HUES48 (cell line): Measurements from ENCODE around the gene EXOC3.
A peak's percentile ranks its signal among the peaks of the same experiment; 100 is the strongest.
"Not testable (repeated sequence)": the region's sequence is repeated elsewhere in the genome, so short reads cannot be mapped to it uniquely, and the experiment has no call there.

Experiments used
- H3K27ac ChIP-seq: one replicate; pipeline ENCODE4 v1.7.0; 2013; ENCODE audit warnings: low read depth, low read length, inconsistent platforms
- H3K27me3 ChIP-seq: 2 replicates; pipeline ENCODE4 v1.6.1; 2013; ENCODE audit warnings: mild to moderate bottlenecking, low read length; ENCODE audit not compliant: control insufficient read depth, insufficient read depth
- H3K36me3 ChIP-seq: 2 replicates; pipeline ENCODE4 v1.6.1; 2013; ENCODE audit warnings: low read length; ENCODE audit not compliant: control insufficient read depth, insufficient read depth
- H3K4me1 ChIP-seq: 2 replicates; pipeline ENCODE4 v1.6.1; 2013; ENCODE audit warnings: mild to moderate bottlenecking, low read length; ENCODE audit not compliant: control insufficient read depth, insufficient read depth
- H3K4me3 ChIP-seq: 2 replicates; pipeline ENCODE4 v1.5.1; 2013; ENCODE audit warnings: mild to moderate bottlenecking, low read depth, low read length
- H3K9ac ChIP-seq: 2 replicates; pipeline ENCODE4 v1.6.1; 2013; ENCODE audit warnings: mild to moderate bottlenecking, low read depth, low read length, moderate library complexity
- H3K9me3 ChIP-seq: 2 replicates; pipeline ENCODE4 v1.6.1; 2013; ENCODE audit warnings: low read length; ENCODE audit not compliant: control insufficient read depth, insufficient read depth

Gene EXOC3

GRCh38 chr5:472656-473550, 29.9 kb downstream of the EXOC3 start:
- Histone ChIP-seq H3K9ac (peak overlapping the region; percentile 81), H3K4me3 (peak overlapping the region; percentile 76), H3K9me3 (no peaks in the 10 kb centered on the region), H3K36me3 (peaks cover 3% of the 10 kb centered on the region; the same call in 1 of the 2 replicates), H3K27me3 (peaks cover 36% of the 10 kb centered on the region), H3K4me1 (peaks cover 4% of the 10 kb centered on the region; the same call in 1 of the 2 replicates), H3K27ac (peak overlapping the region; percentile 28)

- Histone ChIP-seq H3K4me3 (peak overlapping the region; percentile 68), H3K9ac (no peak overlapping the region)
Measured at GRCh38 chr5:473551-474192, 30.7 kb downstream of the EXOC3 start.

DNA sequence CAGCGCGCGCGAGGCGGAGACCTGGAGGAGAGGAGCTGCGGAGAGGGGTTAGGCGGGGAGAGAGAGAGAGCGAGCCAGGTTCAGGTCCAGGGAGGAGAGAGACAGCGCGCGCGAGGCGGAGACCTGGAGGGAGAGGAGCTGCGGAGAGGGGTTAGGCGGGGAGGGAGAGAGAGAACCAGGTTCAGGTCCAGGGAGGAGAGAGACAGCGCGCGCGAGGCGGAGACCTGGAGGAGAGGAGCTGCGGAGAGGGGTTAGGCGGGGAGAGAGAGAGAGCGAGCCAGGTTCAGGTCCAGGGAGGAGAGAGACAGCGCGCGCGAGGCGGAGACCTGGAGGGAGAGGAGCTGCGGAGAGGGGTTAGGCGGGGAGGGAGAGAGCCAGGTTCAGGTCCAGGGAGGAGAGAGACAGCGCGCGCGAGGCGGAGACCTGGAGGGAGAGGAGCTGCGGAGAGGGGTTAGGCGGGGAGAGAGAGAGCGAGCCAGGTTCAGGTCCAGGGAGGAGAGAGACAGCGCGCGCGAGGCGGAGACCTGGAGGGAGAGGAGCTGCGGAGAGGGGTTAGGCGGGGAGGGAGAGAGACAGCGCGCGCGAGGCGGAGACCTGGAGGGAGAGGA, 31.4 kb downstream of the EXOC3 start:
- not testable (repeated sequence) for H3K9ac ChIP-seq, H3K27ac ChIP-seq, H3K9me3 ChIP-seq, H3K4me1 ChIP-seq, H3K36me3 ChIP-seq
- H3K4me3 ChIP-seq: peak overlapping the region; percentile 68
- peaks cover 36% of the 10 kb centered on the region for H3K27me3 ChIP-seq

More at GRCh38 chr5:473551-474192, 30.7 kb downstream of the EXOC3 start:
- Histone ChIP-seq H3K9me3 (no peaks in the 10 kb centered on the region), H3K4me1 (peaks cover 4% of the 10 kb centered on the region; the same call in 1 of the 2 replicates), H3K27ac (no peak overlapping the region), H3K36me3 (peaks cover 3% of the 10 kb centered on the region; the same call in 1 of the 2 replicates), H3K27me3 (peaks cover 36% of the 10 kb centered on the region)

GRCh38 chr5:474840-475661, 32.1 kb downstream of the EXOC3 start:
- H3K9me3 ChIP-seq: no peaks in the 10 kb centered on the region
- H3K4me3 ChIP-seq: peak overlapping the region; percentile 55
- H3K27me3 ChIP-seq: peaks cover 36% of the 10 kb centered on the region
- no peaks in the 10 kb centered on the region for H3K36me3 ChIP-seq
- H3K27ac ChIP-seq: no peak overlapping the region
- H3K4me1 ChIP-seq: peaks cover 4% of the 10 kb centered on the region; the same call in 1 of the 2 replicates
- no peak overlapping the region for H3K9ac ChIP-seq

DNA sequence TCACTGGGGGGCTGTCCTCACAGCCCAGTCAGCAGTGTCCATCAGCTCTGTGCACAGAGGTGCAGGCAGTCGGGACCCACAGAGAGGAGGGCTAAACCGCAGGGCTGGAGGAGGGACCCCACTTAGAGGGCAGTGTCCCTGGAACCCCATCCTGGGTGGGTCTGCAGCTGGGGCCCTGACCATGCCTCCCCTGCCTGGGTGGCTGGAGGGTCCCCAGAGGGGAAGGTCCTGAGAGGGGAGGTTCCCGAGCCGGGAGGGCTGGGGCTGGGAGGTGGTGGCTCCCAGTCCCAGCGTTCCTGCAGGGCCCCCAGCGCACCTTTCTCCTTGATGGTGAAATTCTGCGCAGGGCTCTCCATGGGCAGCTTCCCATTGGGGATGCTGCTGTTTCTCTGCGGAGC, 32.7 kb downstream of the EXOC3 start:
- Histone ChIP-seq H3K36me3 (no peaks in the 10 kb centered on the region), H3K9ac (no peak overlapping the region), H3K4me1 (peaks cover 4% of the 10 kb centered on the region; the same call in 1 of the 2 replicates), H3K27ac (no peak overlapping the region), H3K27me3 (peaks cover 36% of the 10 kb centered on the region), H3K4me3 (no peak overlapping the region), H3K9me3 (no peaks in the 10 kb centered on the region)

- Histone ChIP-seq H3K4me3 (no peak overlapping the region), H3K27ac (no peak overlapping the region), H3K27me3 (peaks cover 36% of the 10 kb centered on the region), H3K4me1 (peaks cover 4% of the 10 kb centered on the region; the same call in 1 of the 2 replicates), H3K36me3 (no peaks in the 10 kb centered on the region), H3K9me3 (no peaks in the 10 kb centered on the region), H3K9ac (no peak overlapping the region)
Measured at GRCh38 chr5:476102-476813, 33.3 kb downstream of the EXOC3 start.

DNA sequence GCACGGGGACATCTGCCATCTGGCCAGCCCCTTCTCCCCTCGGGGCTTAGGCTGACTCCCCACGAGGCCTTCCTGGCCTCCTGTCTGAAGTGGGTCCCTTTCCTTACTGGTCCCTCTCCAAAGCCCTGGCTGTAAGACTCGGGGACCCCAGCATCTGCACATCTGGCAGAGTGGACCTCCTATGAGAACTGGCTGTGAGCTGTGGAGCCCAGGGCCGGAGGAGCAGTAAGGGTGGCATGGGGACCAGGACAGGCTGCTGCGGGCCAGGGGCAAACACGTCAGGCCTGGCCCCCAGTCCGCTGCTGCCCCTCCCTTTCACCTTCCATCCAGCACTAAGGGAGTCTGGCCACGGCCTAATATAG, 33.8 kb downstream of the EXOC3 start:
- Histone ChIP-seq H3K4me1 (peaks cover 4% of the 10 kb centered on the region; the same call in 1 of the 2 replicates), H3K36me3 (no peaks in the 10 kb centered on the region), H3K4me3 (no peak overlapping the region), H3K9ac (no peak overlapping the region), H3K27me3 (peaks cover 36% of the 10 kb centered on the region), H3K27ac (no peak overlapping the region), H3K9me3 (no peaks in the 10 kb centered on the region)

DNA sequence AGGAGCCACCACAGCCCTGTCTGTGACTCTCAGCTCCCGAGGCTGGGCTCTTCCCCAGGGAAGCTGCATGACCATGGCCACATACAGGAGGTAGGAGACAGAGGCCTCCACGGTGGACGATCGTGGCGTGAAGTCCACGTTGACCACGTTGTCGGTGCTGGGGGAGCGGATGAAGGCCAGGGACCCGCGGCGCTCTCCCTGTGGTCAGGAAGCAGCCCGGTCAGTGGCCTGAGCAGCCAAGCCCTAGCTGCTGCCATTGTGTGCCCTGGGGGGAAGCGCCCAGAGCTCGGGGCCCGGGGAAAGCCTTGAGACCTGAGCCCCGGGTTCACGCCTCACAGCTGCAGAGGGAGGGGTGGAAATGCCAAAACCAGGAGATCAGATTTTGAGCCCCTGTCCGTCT, 34.3 kb downstream of the EXOC3 start:
- no peak overlapping the region for H3K4me3 ChIP-seq

DNA sequence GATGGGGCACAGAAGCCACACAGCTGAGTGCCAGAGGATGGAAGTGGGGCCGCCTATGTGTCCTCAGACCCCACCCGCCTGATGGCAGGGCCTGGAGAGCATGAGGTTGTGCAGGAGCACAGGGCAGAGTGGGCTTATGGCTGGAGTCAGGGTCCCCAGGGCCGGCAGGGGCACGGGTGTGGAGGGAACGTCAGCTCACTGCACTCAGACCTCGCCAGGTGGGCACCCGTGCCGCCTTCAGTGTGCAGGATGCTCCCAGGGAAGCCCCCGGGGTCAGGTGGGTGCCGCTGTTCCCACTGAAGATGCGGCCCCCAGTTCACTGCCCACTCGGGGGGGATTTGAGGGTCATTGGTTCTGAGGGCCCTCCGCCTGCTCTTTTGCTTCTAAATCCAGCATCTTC, 34.9 kb downstream of the EXOC3 start:
- H3K4me1 ChIP-seq: peaks cover 4% of the 10 kb centered on the region; the same call in 1 of the 2 replicates
- no peaks in the 10 kb centered on the region for H3K36me3 ChIP-seq
- no peaks in the 10 kb centered on the region for H3K9me3 ChIP-seq
- peaks cover 36% of the 10 kb centered on the region for H3K27me3 ChIP-seq
- no peak overlapping the region for H3K9ac ChIP-seq
- H3K4me3 ChIP-seq: no peak overlapping the region
- no peak overlapping the region for H3K27ac ChIP-seq

More for the DNA sequence above, 34.3 kb downstream of the EXOC3 start:
- no peak overlapping the region for H3K27ac ChIP-seq
- H3K27me3 ChIP-seq: peaks cover 36% of the 10 kb centered on the region
- H3K36me3 ChIP-seq: no peaks in the 10 kb centered on the region
- H3K9me3 ChIP-seq: no peaks in the 10 kb centered on the region
- no peak overlapping the region for H3K9ac ChIP-seq
- H3K4me1 ChIP-seq: peaks cover 4% of the 10 kb centered on the region; the same call in 1 of the 2 replicates
